Transverse colon (tissue), 3 donors: ENCODE measurements around the gene RNF141.

Experiments used
- POLR2A ChIP-seq: fragments of 450-650 bp; IDR thresholded peaks from one replicate; pipeline ENCODE4 v1.6.1; 2016; ENCODE audit warnings: antibody characterized with exemption, mild to moderate bottlenecking, moderate library complexity
- POLR2AphosphoS5 ChIP-seq, 3 donors: sonication (generic); formaldehyde crosslinking; IDR thresholded peaks; one replicate each; pipeline ENCODE4 v1.6.1; 2016; ENCODE audit warnings: antibody characterized with exemption in 3 of 3

GRCh38 chr11:10564696-10565318 is 23.8 kb upstream of the RNF141 start:
- TF ChIP-seq POLR2AphosphoS5 (IDR thresholded peaks at IDR 0.05) (no peak), POLR2A (no peak)
